Measurements from ENCODE around the gene EIF4E1B. TPM values are rescaled to one million over a fixed set of nuclear protein-coding genes. Genes with fewer than 3 reads are reported as not detected.

EIF4E1B gene
- polyA plus RNA-seq, 2 of the 4 experiments (the other 2 are of a cell fraction) = not detected

DNA sequence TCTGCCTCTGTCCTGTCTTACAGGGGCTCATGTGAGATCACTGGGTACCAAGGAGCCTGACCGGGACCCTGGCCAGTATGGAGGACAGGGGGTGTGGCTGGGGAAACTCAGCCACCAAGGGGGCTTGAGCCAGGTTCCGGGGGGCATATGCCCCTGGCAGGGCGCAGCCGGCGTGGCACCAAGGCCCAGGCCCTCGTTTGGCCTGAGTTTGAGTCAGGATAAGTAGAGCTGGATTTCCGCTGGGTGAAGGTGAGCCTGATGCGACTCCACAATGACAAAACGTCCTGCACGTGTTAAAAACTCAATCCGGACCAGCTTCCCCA is 16.2 kb downstream of the EIF4E1B start:
- 11% methylated on average over 11 of the region's 11 CpGs for WGBS (ENCODE audit: missing lambda C conversion rate)
- TF ChIP-seq, protein P1, sequence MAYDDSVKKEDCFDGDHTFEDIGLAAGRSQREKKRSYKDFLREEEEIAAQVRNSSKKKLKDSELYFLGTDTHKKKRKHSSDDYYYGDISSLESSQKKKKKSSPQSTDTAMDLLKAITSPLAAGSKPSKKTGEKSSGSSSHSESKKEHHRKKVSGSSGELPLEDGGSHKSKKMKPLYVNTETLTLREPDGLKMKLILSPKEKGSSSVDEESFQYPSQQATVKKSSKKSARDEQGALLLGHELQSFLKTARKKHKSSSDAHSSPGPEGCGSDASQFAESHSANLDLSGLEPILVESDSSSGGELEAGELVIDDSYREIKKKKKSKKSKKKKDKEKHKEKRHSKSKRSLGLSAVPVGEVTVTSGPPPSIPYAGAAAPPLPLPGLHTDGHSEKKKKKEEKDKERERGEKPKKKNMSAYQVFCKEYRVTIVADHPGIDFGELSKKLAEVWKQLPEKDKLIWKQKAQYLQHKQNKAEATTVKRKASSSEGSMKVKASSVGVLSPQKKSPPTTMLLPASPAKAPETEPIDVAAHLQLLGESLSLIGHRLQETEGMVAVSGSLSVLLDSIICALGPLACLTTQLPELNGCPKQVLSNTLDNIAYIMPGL (CRISPR knock-in tag; IDR thresholded peaks at IDR 0.05; ENCODE audit: borderline replicate concordance) = no peak
- 0 out of 2 replicates have a peak, but pooled peaks have one; percentile 86 for TF ChIP-seq PHF8 (IDR thresholded peaks at IDR 0.05; ENCODE audit: borderline replicate concordance, low read depth)
- TF ChIP-seq NFE2L2 (conservative IDR thresholded peaks at IDR 0.05; ENCODE audit: low read length) = no peak
- TF ChIP-seq JUN (IDR thresholded peaks at IDR 0.05) = no peak
- no peak for TF ChIP-seq FOSB (CRISPR knock-in tag; IDR thresholded peaks at IDR 0.05)
- TF ChIP-seq EP300 (IDR thresholded peaks at IDR 0.05) = no peak
- TF ChIP-seq BHLHE40 (IDR thresholded peaks at IDR 0.05; ENCODE audit: low read depth, low read length) = no peak
- TF ChIP-seq, protein P2, sequence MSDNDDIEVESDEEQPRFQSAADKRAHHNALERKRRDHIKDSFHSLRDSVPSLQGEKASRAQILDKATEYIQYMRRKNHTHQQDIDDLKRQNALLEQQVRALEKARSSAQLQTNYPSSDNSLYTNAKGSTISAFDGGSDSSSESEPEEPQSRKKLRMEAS (IDR thresholded peaks at IDR 0.05) = no peak
- TF ChIP-seq TP53 (CRISPR knock-in tag; IDR thresholded peaks at IDR 0.05) = no peak
- no peak for TF ChIP-seq HOXA7 (CRISPR knock-in tag; IDR thresholded peaks at IDR 0.05)
- TF ChIP-seq NPAS2 (CRISPR knock-in tag; IDR thresholded peaks at IDR 0.05; ENCODE audit: borderline replicate concordance) = peak; percentile 35; the same call in 1 of the 2 replicates
- TF ChIP-seq FOSL2 (IDR thresholded peaks at IDR 0.05) = no peak
- no peak for TF ChIP-seq FOSL2 (CRISPR knock-in tag; IDR thresholded peaks at IDR 0.05)
- TF ChIP-seq GATA3 (IDR thresholded peaks at IDR 0.05; ENCODE audit: borderline replicate concordance) = no peak
- TF ChIP-seq HOXB13 (CRISPR knock-in tag; IDR thresholded peaks at IDR 0.05; ENCODE audit: low read depth) = no peak
- ATAC-seq (peak; percentile 25 to 33), DNase-seq (ENCODE audit: low read depth in 1 of 2, low spot score in 1 of 2) (no peak), FAIRE-seq (no peak)
- peak overlapping the region; percentile 48 for H3K4me3 ChIP-seq
- no peaks in the 10 kb centered on the region for H3K9me3 ChIP-seq
- ChIA-PET CTCF (interaction anchor here (0.6 to 6.8 kb wide), 17 partner anchors 11 to 406 kb away, joined by 3 to 68 read pairs (median 4); no protein-coding TSS in a partner anchor), POLR2A (interaction anchor here (0.6 to 2.5 kb wide), 13 partner anchors 10 to 199 kb away, joined by 3 to 24 read pairs (median 4); partner anchors contain the start of genes EIF4E1B, FAF2, RNF44 and SNCB)
- peaks cover 14% of the 10 kb centered on the region for H3K4me1 ChIP-seq
- peak overlapping the region; percentile 83 to 88 for H3K27ac ChIP-seq
- H3K4me2 ChIP-seq = peak overlapping the region; percentile 94

DNA sequence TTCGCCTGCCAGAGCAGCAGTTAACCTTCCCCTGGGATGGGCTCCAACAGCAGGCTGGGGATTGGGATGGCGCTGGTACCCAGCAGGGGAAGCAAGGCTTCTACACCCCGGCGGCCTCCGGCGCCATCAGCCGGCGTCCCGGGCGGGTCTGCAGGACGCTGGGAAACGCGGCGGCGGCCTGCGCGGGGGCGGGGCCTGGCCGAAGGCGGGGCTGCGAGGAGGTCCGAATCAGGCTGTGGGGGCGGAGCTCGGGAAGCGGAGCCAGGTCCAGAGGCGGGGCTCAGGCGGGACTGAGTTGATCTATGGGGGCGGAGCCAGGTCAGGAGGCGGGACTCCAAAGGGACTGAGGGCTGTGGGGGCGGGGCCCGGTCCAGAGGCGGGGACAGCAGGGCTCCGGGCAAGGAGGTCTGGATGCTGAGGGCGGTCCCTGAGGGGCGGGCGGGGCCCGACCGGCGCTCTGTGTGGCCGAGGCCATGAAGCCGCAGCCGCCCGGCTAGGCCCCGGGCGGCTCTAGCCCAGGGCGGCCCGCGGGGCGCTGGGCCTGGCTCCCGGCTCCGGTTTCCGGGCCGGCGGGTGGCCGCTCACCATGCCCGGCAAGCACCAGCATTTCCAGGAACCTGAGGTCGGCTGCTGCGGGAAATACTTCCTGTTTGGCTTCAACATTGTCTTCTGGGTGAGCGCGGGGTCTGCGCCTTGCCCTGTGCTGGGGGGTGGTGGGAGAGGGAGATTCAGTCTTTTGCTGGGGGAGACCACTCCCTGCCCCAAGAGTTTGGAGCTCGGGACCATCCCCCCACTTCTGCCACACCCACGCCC is 16.8 kb downstream of the EIF4E1B start, which contains the start of gene TSPAN17:
Gene TSPAN17, plus strand, starts transcription at position 455 of the 813 bp plus-strand sequence. Its CDS starts 132 bp downstream, at position 587.
- FAIRE-seq = peak; percentile 82
- ChIA-PET CTCF (interaction anchor here (0.6 to 6.8 kb wide), 20 partner anchors 11 to 466 kb away, joined by 3 to 68 read pairs (median 4); partner anchors contain the start of gene FAF2), POLR2A (interaction anchor here (0.5 to 2.5 kb wide), 17 partner anchors 10 to 226 kb away, joined by 3 to 24 read pairs (median 4); partner anchors contain the start of genes EIF4E1B, FAF2, RNF44 and SNCB)
- Histone ChIP-seq H3K4me3 (peak within 1 kb of the TSS; percentile 66), H3K27ac (peak within 1 kb of the TSS; percentile 86 to 94), H3K4me1 (peaks cover 14% of the 10 kb centered on the region), H3K4me2 (peak within 1 kb of the TSS; percentile 94), H3K9me3 (no peaks in the 10 kb centered on the region)
- peak; percentile 92 to 98 for DNase-seq (ENCODE audit: low read depth in 1 of 2, low spot score in 1 of 2)
- ATAC-seq = peak; percentile 82 to 95
- 5% methylated on average over 8 of the region's 63 CpGs for WGBS (ENCODE audit: missing lambda C conversion rate)
- TF ChIP-seq HOXB13 (CRISPR knock-in tag; IDR thresholded peaks at IDR 0.05; ENCODE audit: low read depth) (no peak), NPAS2 (CRISPR knock-in tag; IDR thresholded peaks at IDR 0.05; ENCODE audit: borderline replicate concordance) (no peak), FOSL2 (IDR thresholded peaks at IDR 0.05) (no peak), FOSL2 (CRISPR knock-in tag; IDR thresholded peaks at IDR 0.05) (0 out of 2 replicates have a peak, but pooled peaks have one; percentile 7), BHLHE40 (IDR thresholded peaks at IDR 0.05; ENCODE audit: low read depth, low read length) (no peak), NR3C1 (IDR thresholded peaks at IDR 0.05) (no peak), ZC3H11A (IDR thresholded peaks at IDR 0.05) (no peak), EHF (CRISPR knock-in tag; IDR thresholded peaks at IDR 0.05) (no peak), JUN (IDR thresholded peaks at IDR 0.05) (peak in 1 of 2 experiments; percentile 83; a peak in 2 of 5 replicates), HEYL (CRISPR knock-in tag; IDR thresholded peaks at IDR 0.05) (no peak), POLR2AphosphoS2 (conservative IDR thresholded peaks at IDR 0.05; ENCODE audit: low read length) (no peak), CHD2 (IDR thresholded peaks at IDR 0.05; ENCODE audit: low read length, partially characterized antibody) (no peak), CEBPB (IDR thresholded peaks at IDR 0.05) (no peak), CHD4 (IDR thresholded peaks at IDR 0.05; ENCODE audit: borderline replicate concordance) (no peak), HOXB5 (CRISPR knock-in tag; IDR thresholded peaks at IDR 0.05) (no peak), MYC (IDR thresholded peaks at IDR 0.05; ENCODE audit: borderline replicate concordance, low read length) (0 out of 2 replicates have a peak, but pooled peaks have one; percentile 36), TP53 (CRISPR knock-in tag; IDR thresholded peaks at IDR 0.05) (no peak), KDM1A (IDR thresholded peaks at IDR 0.05; ENCODE audit: low read depth) (no peak)
- TF ChIP-seq, protein P3, sequence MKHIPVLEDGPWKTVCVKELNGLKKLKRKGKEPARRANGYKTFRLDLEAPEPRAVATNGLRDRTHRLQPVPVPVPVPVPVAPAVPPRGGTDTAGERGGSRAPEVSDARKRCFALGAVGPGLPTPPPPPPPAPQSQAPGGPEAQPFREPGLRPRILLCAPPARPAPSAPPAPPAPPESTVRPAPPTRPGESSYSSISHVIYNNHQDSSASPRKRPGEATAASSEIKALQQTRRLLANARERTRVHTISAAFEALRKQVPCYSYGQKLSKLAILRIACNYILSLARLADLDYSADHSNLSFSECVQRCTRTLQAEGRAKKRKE (CRISPR knock-in tag; IDR thresholded peaks at IDR 0.05; ENCODE audit: low read depth) = no peak
- TF ChIP-seq, protein P4, sequence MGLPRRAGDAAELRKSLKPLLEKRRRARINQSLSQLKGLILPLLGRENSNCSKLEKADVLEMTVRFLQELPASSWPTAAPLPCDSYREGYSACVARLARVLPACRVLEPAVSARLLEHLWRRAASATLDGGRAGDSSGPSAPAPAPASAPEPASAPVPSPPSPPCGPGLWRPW (IDR thresholded peaks at IDR 0.05) = no peak
- TF ChIP-seq, protein P5, sequence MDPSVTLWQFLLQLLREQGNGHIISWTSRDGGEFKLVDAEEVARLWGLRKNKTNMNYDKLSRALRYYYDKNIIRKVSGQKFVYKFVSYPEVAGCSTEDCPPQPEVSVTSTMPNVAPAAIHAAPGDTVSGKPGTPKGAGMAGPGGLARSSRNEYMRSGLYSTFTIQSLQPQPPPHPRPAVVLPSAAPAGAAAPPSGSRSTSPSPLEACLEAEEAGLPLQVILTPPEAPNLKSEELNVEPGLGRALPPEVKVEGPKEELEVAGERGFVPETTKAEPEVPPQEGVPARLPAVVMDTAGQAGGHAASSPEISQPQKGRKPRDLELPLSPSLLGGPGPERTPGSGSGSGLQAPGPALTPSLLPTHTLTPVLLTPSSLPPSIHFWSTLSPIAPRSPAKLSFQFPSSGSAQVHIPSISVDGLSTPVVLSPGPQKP (IDR thresholded peaks at IDR 0.05; ENCODE audit: low read depth, low read length) = no peak
- TF ChIP-seq, protein P6, sequence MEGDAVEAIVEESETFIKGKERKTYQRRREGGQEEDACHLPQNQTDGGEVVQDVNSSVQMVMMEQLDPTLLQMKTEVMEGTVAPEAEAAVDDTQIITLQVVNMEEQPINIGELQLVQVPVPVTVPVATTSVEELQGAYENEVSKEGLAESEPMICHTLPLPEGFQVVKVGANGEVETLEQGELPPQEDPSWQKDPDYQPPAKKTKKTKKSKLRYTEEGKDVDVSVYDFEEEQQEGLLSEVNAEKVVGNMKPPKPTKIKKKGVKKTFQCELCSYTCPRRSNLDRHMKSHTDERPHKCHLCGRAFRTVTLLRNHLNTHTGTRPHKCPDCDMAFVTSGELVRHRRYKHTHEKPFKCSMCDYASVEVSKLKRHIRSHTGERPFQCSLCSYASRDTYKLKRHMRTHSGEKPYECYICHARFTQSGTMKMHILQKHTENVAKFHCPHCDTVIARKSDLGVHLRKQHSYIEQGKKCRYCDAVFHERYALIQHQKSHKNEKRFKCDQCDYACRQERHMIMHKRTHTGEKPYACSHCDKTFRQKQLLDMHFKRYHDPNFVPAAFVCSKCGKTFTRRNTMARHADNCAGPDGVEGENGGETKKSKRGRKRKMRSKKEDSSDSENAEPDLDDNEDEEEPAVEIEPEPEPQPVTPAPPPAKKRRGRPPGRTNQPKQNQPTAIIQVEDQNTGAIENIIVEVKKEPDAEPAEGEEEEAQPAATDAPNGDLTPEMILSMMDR (IDR thresholded peaks at IDR 0.05) = peak; percentile 30; the same call in 2 of the 3 replicates
